Activated T-cell treated with anti-CD3 and anti-CD28 coated beads, Interleukin-2, amount 50 U/mL, for 72 hours (primary cell): Measurements from ENCODE around the gene BPNT1. TPM values are rescaled to one million over a fixed set of nuclear protein-coding genes. Genes with fewer than 3 reads are reported as not detected.
A peak's percentile ranks its signal among the peaks of the same experiment; 100 is the strongest.
"Not testable (repeated sequence)": the region's sequence is repeated elsewhere in the genome, so short reads cannot be mapped to it uniquely, and the experiment has no call there.

Experiments used
- ATAC-seq, 2 donors: fragments of 150-1000 bp; cut with Tn5 transposase; replicated peaks in 1 of 2; 2 replicates each; pipeline ENCODE4 v1.10.0; 2021; ENCODE audit warnings: moderate library complexity in 2 of 2, mild to moderate bottlenecking in 1 of 2
- DNase-seq, 2 donors: peaks; one replicate each; pipeline ENCODE4 v3.0.0; 2021 to 2022; ENCODE audit warnings: mixed read lengths in 1 of 2
- H3K27ac Mint-ChIP-seq: one replicate; pipeline ENCODE4 v1.8.0; 2022; ENCODE audit warnings: mild to moderate bottlenecking, moderate library complexity, mixed read lengths
- H3K27me3 Mint-ChIP-seq: one replicate; pipeline ENCODE4 v1.8.0; 2022; ENCODE audit warnings: low read depth, mixed read lengths
- H3K36me3 Mint-ChIP-seq, 2 donors: one replicate each; pipeline ENCODE4 v1.8.0; 2022; ENCODE audit warnings: mixed read lengths in 2 of 2, mild to moderate bottlenecking in 1 of 2; ENCODE audit not compliant: insufficient read depth in 2 of 2
- H3K4me1 Mint-ChIP-seq: one replicate; pipeline ENCODE4 v1.8.0; 2022; ENCODE audit warnings: low read depth, mixed read lengths
- H3K4me3 Mint-ChIP-seq, 2 donors: one replicate each; pipeline ENCODE4 v1.8.0; 2022; ENCODE audit warnings: mild to moderate bottlenecking in 2 of 2, mixed read lengths in 2 of 2, moderate library complexity in 2 of 2
- H3K9me3 Mint-ChIP-seq, 2 donors: one replicate each; pipeline ENCODE4 v1.8.0; 2022; ENCODE audit warnings: mixed read lengths in 2 of 2
- total RNA-seq, 2 donors: library from RNA; stranded (reverse); gene quantifications; one replicate each; pipeline ENCODE4 v1.2.3, GENCODE V29; 2022

The BPNT1 gene
- total RNA-seq = 10 to 100 TPM; 28.7 to 34.2 TPM

GRCh38 chr1:220089650-220090556, at the start of gene BPNT1:
BPNT1 (minus strand) TSS chr1:220089788; CDS start chr1:220079846, 9,942 bp downstream.
- H3K36me3 Mint-ChIP-seq = peaks cover 0 to 3% of the 10 kb centered on the region in 2 donors
- ATAC-seq = peak; percentile 78 to 79

DNA sequence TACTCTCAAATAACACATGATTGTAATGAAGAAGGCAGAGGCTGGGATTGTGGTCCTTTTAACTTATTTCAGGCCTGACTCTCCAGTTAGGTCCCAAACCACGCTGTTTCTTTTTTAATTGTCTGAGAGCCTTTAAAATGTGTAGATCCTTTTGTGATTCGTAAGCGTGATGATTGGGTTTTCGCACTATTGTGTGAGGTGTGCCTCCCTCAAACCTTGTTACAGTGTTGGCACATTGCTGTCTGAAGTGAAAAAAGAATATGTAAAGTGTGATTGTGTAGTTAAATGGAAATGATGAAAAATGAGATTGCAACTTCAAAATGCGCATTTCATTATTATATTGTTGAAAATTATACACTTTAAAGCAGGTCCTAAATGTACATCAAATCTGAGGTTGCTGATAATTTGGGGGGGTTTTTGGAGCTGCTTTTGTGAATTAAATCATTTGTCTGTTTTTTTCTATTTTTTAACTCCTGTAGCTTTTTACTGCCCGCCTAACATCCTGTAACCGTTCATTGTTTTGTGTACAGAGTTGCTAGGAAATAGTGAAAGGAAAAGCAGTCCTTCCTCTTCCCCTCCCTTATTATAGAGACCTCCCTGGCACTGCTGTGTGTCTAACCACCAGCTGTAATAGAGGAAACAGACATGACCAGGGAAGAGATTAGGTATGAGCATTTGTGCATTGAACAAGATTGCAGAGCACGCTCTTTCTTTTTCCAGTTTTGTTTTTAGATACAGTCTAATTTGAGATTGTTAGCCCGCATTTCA, 47.6 kb upstream of the BPNT1 start:
- DNase-seq (no peak), ATAC-seq (peak in 1 of 2 donors; percentile 28)
- Mint-ChIP-seq H3K36me3 (peaks cover 5 to 28% of the 10 kb centered on the region in 2 donors), H3K27ac (peak overlapping the region; percentile 35), H3K27me3 (no peaks in the 10 kb centered on the region), H3K4me3 (peak overlapping the region in 1 of 2 donors; percentile 25), H3K9me3 (no peaks in the 10 kb centered on the region), H3K4me1 (peaks cover 4% of the 10 kb centered on the region)

More at GRCh38 chr1:220089650-220090556, at the start of gene BPNT1:
- Mint-ChIP-seq H3K4me3 (peak within 1 kb of the TSS; percentile 95 to 100), H3K4me1 (peaks cover 10% of the 10 kb centered on the region), H3K27ac (peak within 1 kb of the TSS; percentile 98), H3K27me3 (no peaks in the 10 kb centered on the region), H3K9me3 (no peaks in the 10 kb centered on the region)
- peak; percentile 96 to 97 for DNase-seq

DNA sequence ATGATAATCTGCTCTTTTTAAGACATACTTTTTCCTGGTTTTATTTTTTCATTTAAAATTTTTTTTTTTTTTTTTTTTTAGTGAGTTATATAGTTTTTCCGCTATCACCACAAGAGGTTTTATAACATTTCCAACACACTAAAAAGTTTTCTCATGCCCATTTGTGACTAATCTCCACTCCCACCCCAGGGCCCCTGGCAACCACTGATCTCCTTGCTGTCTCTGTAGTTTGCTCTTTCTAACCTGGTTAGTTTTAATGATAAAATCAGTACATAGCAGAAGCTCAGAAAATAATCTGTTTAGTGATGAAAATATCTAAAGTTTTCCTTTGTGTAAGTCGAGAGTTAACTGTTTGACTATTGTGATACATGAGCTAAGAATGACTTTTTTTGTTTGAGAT, 46.2 kb upstream of the BPNT1 start:
- peak overlapping the region; percentile 51 for H3K27ac Mint-ChIP-seq
- H3K4me3 Mint-ChIP-seq = no peak overlapping the region
- no peaks in the 10 kb centered on the region for H3K27me3 Mint-ChIP-seq
- no peaks in the 10 kb centered on the region for H3K9me3 Mint-ChIP-seq
- DNase-seq (no peak), ATAC-seq (no peak)
- peaks cover 4% of the 10 kb centered on the region for H3K4me1 Mint-ChIP-seq
- peaks cover 2 to 21% of the 10 kb centered on the region in 2 donors for H3K36me3 Mint-ChIP-seq

DNA sequence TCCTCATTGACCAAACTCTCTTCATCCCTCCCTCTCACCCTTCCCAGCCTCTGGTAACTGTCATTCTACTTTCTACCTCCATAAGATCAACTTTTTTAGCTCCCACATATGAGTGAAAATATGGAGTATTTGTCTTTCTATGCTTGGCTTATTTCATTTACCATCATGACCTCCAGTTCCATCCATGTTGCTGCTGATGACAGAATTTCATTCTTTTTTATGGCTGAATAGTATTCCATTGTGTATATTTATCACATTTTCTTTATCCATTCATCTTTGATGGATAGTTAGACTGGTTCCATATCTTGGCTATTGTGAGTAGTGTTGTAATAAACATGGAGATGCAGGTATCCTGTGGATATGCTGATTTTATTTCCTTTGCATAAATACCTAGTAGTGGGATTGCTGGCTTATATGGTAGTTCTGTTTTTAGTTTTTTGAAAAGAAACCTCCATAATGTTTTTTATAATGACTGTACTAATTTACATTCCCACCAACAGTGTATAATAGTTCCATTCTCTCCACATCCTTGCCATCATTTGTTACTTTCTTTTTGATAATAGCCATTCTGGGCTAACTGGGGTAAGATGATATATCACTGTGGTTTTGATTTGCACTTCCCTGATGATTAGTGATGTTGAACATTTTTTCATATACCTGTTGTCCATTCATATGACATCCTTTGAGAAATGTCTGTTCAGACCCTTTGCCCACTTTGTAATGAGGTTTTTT, 40.1 kb upstream of the BPNT1 start:
- ATAC-seq = no peak
- no peak overlapping the region for H3K4me3 Mint-ChIP-seq
- DNase-seq = no peak
- H3K9me3 Mint-ChIP-seq = peaks cover 0 to 4% of the 10 kb centered on the region in 2 donors
- peaks cover 6 to 32% of the 10 kb centered on the region in 2 donors for H3K36me3 Mint-ChIP-seq
- H3K27ac Mint-ChIP-seq = peak overlapping the region; percentile 69
- H3K27me3 Mint-ChIP-seq = no peaks in the 10 kb centered on the region
- H3K4me1 Mint-ChIP-seq = peaks cover 10% of the 10 kb centered on the region

GRCh38 chr1:220127076-220127475, 37.5 kb upstream of the BPNT1 start:
- H3K27me3 Mint-ChIP-seq = no peaks in the 10 kb centered on the region
- ATAC-seq (no peak), DNase-seq (no peak)
- H3K27ac Mint-ChIP-seq = peak overlapping the region; percentile 1
- peaks cover 19% of the 10 kb centered on the region for H3K4me1 Mint-ChIP-seq
- peaks cover 6 to 29% of the 10 kb centered on the region in 2 donors for H3K36me3 Mint-ChIP-seq
- peaks cover 0 to 4% of the 10 kb centered on the region in 2 donors for H3K9me3 Mint-ChIP-seq
- no peak overlapping the region for H3K4me3 Mint-ChIP-seq

GRCh38 chr1:220124542-220124941, 35.0 kb upstream of the BPNT1 start:
- Mint-ChIP-seq H3K4me1 (peaks cover 12% of the 10 kb centered on the region), H3K27me3 (no peaks in the 10 kb centered on the region), H3K27ac (peak overlapping the region; percentile 64), H3K36me3 (peaks cover 5 to 18% of the 10 kb centered on the region in 2 donors), H3K4me3 (no peak overlapping the region), H3K9me3 (peaks cover 0 to 3% of the 10 kb centered on the region in 2 donors)
- ATAC-seq (peak in 1 of 2 donors; percentile 39), DNase-seq (no peak)

- H3K4me3 Mint-ChIP-seq = no peak overlapping the region
- DNase-seq (no peak), ATAC-seq (no peak)
- H3K9me3 Mint-ChIP-seq = no peaks in the 10 kb centered on the region
- peak overlapping the region; percentile 15 for H3K27ac Mint-ChIP-seq
- peaks cover 12% of the 10 kb centered on the region for H3K4me1 Mint-ChIP-seq
- H3K36me3 Mint-ChIP-seq = peaks cover 3 to 14% of the 10 kb centered on the region in 2 donors
- no peaks in the 10 kb centered on the region for H3K27me3 Mint-ChIP-seq
These were observed 34.3 kb upstream of the BPNT1 start for GRCh38 chr1:220123889-220124288.

DNA sequence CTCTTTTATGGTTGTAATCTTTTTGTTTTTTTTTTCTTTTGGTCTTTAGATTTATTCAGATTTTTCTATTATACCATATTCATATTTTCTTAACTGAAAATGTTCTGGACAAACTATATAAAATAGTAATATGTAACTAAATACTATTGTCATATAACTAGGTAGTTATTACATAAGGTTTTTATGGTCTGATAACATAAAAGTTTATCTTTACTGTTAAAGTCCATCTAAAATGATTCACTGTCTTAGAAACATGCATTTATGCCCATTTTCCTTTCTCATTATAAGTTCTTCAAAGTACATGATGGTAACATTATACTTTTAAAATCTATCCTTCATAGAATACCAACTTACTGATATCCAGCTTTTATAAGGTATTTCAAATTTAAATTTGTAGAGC, 33.5 kb upstream of the BPNT1 start:
- Mint-ChIP-seq H3K4me3 (no peak overlapping the region), H3K36me3 (peaks cover 0 to 11% of the 10 kb centered on the region in 2 donors), H3K27ac (no peak overlapping the region), H3K4me1 (peaks cover 12% of the 10 kb centered on the region), H3K9me3 (no peaks in the 10 kb centered on the region), H3K27me3 (no peaks in the 10 kb centered on the region)
- DNase-seq (no peak), ATAC-seq (no peak)

- Mint-ChIP-seq H3K4me1 (peaks cover 12% of the 10 kb centered on the region), H3K27ac (peak overlapping the region; percentile 67), H3K4me3 (peak overlapping the region in 1 of 2 donors; percentile 50), H3K36me3 (peaks cover 0 to 11% of the 10 kb centered on the region in 2 donors), H3K27me3 (no peaks in the 10 kb centered on the region), H3K9me3 (no peaks in the 10 kb centered on the region)
- DNase-seq (no peak), ATAC-seq (no peak)
These were observed 32.4 kb upstream of the BPNT1 start for GRCh38 chr1:220121791-220122530.

DNA sequence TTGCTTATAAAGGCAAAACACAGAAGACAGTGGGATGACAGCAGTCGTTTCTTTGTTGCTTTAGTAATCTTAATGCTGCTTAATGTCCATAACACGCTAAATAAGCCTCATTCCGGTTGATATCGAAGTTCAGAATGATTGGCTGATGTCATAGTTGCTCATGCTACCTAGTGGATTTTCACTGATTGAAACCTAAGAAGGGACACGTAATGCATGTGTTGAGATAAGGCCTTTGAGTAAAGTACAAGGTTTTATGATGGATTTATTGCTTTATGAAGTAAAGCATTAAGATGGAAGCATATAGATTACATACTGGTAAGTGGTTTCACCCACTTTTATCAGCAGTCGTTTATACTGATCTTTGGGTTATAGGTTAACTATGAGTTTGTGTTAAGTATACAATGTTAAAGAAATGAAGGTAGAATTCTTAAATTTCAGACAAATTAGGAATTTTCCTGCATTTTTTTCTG, 29.5 kb upstream of the BPNT1 start:
- ATAC-seq (no peak), DNase-seq (no peak)
- H3K4me1 Mint-ChIP-seq = peaks cover 7% of the 10 kb centered on the region
- H3K9me3 Mint-ChIP-seq = no peaks in the 10 kb centered on the region
- no peaks in the 10 kb centered on the region for H3K27me3 Mint-ChIP-seq
- H3K36me3 Mint-ChIP-seq = peaks cover under 1 to 7% of the 10 kb centered on the region in 2 donors
- no peak overlapping the region for H3K27ac Mint-ChIP-seq
- H3K4me3 Mint-ChIP-seq = no peak overlapping the region

DNA sequence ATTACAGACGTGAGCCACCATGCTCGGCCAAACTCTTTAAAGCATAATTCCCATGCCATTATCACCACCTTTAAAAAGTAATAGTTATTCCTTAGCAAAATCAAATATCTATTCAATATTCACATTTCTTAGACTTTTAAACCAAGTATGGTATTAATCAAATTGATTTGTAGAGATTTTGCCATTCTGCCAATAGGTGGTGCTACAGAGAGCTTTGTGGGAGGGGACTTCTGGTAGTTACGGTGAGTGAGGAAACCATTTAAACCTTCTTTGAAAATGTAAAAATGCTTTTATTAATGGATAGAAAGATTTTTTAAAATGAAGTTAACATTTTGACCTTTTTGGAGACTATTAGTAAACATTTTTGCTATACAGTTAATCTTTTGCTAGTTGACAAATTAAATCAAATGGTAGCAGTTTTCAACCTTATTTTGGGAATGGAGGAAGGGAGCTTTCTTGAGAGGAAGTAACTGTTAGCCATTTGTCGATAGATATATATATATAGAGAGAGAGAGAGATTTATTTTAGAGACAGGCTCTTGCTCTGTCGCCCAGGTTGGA, 23.6 kb upstream of the BPNT1 start:
- Mint-ChIP-seq H3K27ac (peak overlapping the region; percentile 77), H3K36me3 (peaks cover 3 to 21% of the 10 kb centered on the region in 2 donors), H3K4me1 (peaks cover 9% of the 10 kb centered on the region), H3K27me3 (no peaks in the 10 kb centered on the region), H3K4me3 (peak overlapping the region in 1 of 2 donors; percentile 65), H3K9me3 (no peaks in the 10 kb centered on the region)
- ATAC-seq (peak; percentile 46 to 49), DNase-seq (peak; percentile 21 to 40)

DNA sequence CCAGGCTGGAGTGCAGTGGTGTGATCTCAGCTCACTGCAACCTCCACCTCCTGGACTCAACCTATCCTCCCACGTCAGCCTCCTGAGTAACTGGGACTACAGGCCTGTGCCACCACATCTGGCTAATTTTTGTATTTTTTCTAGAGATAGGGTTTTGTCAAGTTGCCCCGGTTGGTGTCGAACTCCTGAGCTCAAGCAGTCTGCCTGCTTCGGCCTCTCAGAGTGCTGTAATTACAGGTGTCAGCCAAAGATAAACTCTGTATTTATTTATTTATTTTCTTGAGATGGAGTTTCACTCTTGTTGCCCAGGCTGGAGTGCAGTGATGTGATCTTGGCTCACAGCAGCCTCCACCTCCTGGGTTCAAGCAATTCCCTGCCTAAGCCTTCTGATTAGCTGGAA, 23.0 kb upstream of the BPNT1 start:
- not testable (repeated sequence) for H3K4me3 Mint-ChIP-seq, H3K4me1 Mint-ChIP-seq, ATAC-seq, H3K27ac Mint-ChIP-seq, DNase-seq, H3K9me3 Mint-ChIP-seq, H3K27me3 Mint-ChIP-seq
- peaks cover 3 to 23% of the 10 kb centered on the region in 2 donors for H3K36me3 Mint-ChIP-seq
